HUES48 (cell line): ENCODE measurements around the gene FAM53A.

ENCODE experiments used
- H3K27ac ChIP-seq: one replicate; pipeline ENCODE4 v1.7.0; 2013; ENCODE audit warnings: low read depth, low read length, inconsistent platforms
- H3K27me3 ChIP-seq: 2 replicates; pipeline ENCODE4 v1.6.1; 2013; ENCODE audit warnings: mild to moderate bottlenecking, low read length; ENCODE audit not compliant: control insufficient read depth, insufficient read depth
- H3K36me3 ChIP-seq: 2 replicates; pipeline ENCODE4 v1.6.1; 2013; ENCODE audit warnings: low read length; ENCODE audit not compliant: control insufficient read depth, insufficient read depth
- H3K4me1 ChIP-seq: 2 replicates; pipeline ENCODE4 v1.6.1; 2013; ENCODE audit warnings: mild to moderate bottlenecking, low read length; ENCODE audit not compliant: control insufficient read depth, insufficient read depth
- H3K4me3 ChIP-seq: 2 replicates; pipeline ENCODE4 v1.5.1; 2013; ENCODE audit warnings: mild to moderate bottlenecking, low read depth, low read length
- H3K9ac ChIP-seq: 2 replicates; pipeline ENCODE4 v1.6.1; 2013; ENCODE audit warnings: mild to moderate bottlenecking, low read depth, low read length, moderate library complexity
- H3K9me3 ChIP-seq: 2 replicates; pipeline ENCODE4 v1.6.1; 2013; ENCODE audit warnings: low read length; ENCODE audit not compliant: control insufficient read depth, insufficient read depth

The FAM53A gene

GRCh38 chr4:1614854-1615595 lies 69.1 kb downstream of the FAM53A start:
- Histone ChIP-seq H3K36me3 (no peaks in the 10 kb centered on the region), H3K4me3 (no peak overlapping the region), H3K9ac (no peak overlapping the region), H3K9me3 (no peaks in the 10 kb centered on the region), H3K27me3 (no peaks in the 10 kb centered on the region), H3K27ac (no peak overlapping the region), H3K4me1 (no peaks in the 10 kb centered on the region)

- Histone ChIP-seq H3K4me1 (no peaks in the 10 kb centered on the region), H3K27me3 (no peaks in the 10 kb centered on the region), H3K4me3 (no peak overlapping the region), H3K9me3 (no peaks in the 10 kb centered on the region), H3K9ac (no peak overlapping the region), H3K27ac (no peak overlapping the region), H3K36me3 (no peaks in the 10 kb centered on the region)
Observed at GRCh38 chr4:1614502-1614853, 69.6 kb downstream of the FAM53A start.

- H3K9ac ChIP-seq = no peak overlapping the region
- H3K4me1 ChIP-seq = no peaks in the 10 kb centered on the region
- no peaks in the 10 kb centered on the region for H3K9me3 ChIP-seq
- no peak overlapping the region for H3K27ac ChIP-seq
- H3K4me3 ChIP-seq = no peak overlapping the region
- no peaks in the 10 kb centered on the region for H3K36me3 ChIP-seq
- H3K27me3 ChIP-seq = no peaks in the 10 kb centered on the region
Observed at GRCh38 chr4:1614049-1614448, 70.1 kb downstream of the FAM53A start.

GRCh38 chr4:1613099-1613495 lies 71.0 kb downstream of the FAM53A start:
- no peaks in the 10 kb centered on the region for H3K36me3 ChIP-seq
- H3K9ac ChIP-seq = no peak overlapping the region
- H3K27me3 ChIP-seq = no peaks in the 10 kb centered on the region
- no peaks in the 10 kb centered on the region for H3K4me1 ChIP-seq
- no peaks in the 10 kb centered on the region for H3K9me3 ChIP-seq
- H3K4me3 ChIP-seq = no peak overlapping the region
- no peak overlapping the region for H3K27ac ChIP-seq

GRCh38 chr4:1612278-1613098 lies 71.6 kb downstream of the FAM53A start:
- H3K36me3 ChIP-seq = no peaks in the 10 kb centered on the region
- no peak overlapping the region for H3K9ac ChIP-seq
- no peaks in the 10 kb centered on the region for H3K4me1 ChIP-seq
- H3K27me3 ChIP-seq = no peaks in the 10 kb centered on the region
- H3K9me3 ChIP-seq = no peaks in the 10 kb centered on the region
- no peak overlapping the region for H3K27ac ChIP-seq
- H3K4me3 ChIP-seq = no peak overlapping the region

GRCh38 chr4:1611501-1611870 lies 72.6 kb downstream of the FAM53A start:
- no peaks in the 10 kb centered on the region for H3K9me3 ChIP-seq
- H3K4me1 ChIP-seq = no peaks in the 10 kb centered on the region
- H3K27me3 ChIP-seq = no peaks in the 10 kb centered on the region
- H3K27ac ChIP-seq = no peak overlapping the region
- H3K9ac ChIP-seq = no peak overlapping the region
- no peaks in the 10 kb centered on the region for H3K36me3 ChIP-seq
- H3K4me3 ChIP-seq = no peak overlapping the region

GRCh38 chr4:1610791-1611500 lies 73.2 kb downstream of the FAM53A start:
- no peaks in the 10 kb centered on the region for H3K9me3 ChIP-seq
- H3K27me3 ChIP-seq = no peaks in the 10 kb centered on the region
- no peak overlapping the region for H3K4me3 ChIP-seq
- no peak overlapping the region for H3K9ac ChIP-seq
- H3K4me1 ChIP-seq = no peaks in the 10 kb centered on the region
- no peaks in the 10 kb centered on the region for H3K36me3 ChIP-seq
- H3K27ac ChIP-seq = no peak overlapping the region

- Histone ChIP-seq H3K36me3 (no peaks in the 10 kb centered on the region), H3K27ac (no peak overlapping the region), H3K27me3 (no peaks in the 10 kb centered on the region), H3K9ac (no peak overlapping the region), H3K4me3 (no peak overlapping the region), H3K9me3 (no peaks in the 10 kb centered on the region), H3K4me1 (no peaks in the 10 kb centered on the region)
Observed at GRCh38 chr4:1609901-1610790, 74.0 kb downstream of the FAM53A start.

- Histone ChIP-seq H3K36me3 (no peaks in the 10 kb centered on the region), H3K9ac (no peak overlapping the region), H3K4me1 (no peaks in the 10 kb centered on the region), H3K27me3 (no peaks in the 10 kb centered on the region), H3K9me3 (no peaks in the 10 kb centered on the region), H3K27ac (no peak overlapping the region), H3K4me3 (no peak overlapping the region)
Observed at GRCh38 chr4:1608821-1609500, 75.2 kb downstream of the FAM53A start.

- H3K4me1 ChIP-seq = no peaks in the 10 kb centered on the region
- H3K9me3 ChIP-seq = no peaks in the 10 kb centered on the region
- no peaks in the 10 kb centered on the region for H3K36me3 ChIP-seq
- no peak overlapping the region for H3K4me3 ChIP-seq
- no peak overlapping the region for H3K27ac ChIP-seq
- no peaks in the 10 kb centered on the region for H3K27me3 ChIP-seq
- no peak overlapping the region for H3K9ac ChIP-seq
Observed at GRCh38 chr4:1608196-1608820, 75.8 kb downstream of the FAM53A start.
